Liver (tissue), 9 donors: ENCODE data around the gene SLC12A5. TPM values are rescaled to one million over a fixed set of nuclear protein-coding genes. Genes with fewer than 3 reads are reported as not detected.

Source experiments
- DNase-seq: peaks from one replicate; pipeline ENCODE4 v3.0.0-alpha.2; 2017; ENCODE audit warnings: low spot score
- H3K27ac ChIP-seq, 2 donors: one replicate each; pipeline ENCODE4 v1.7.0; 2013; ENCODE audit warnings: inconsistent platforms in 2 of 2, low read length in 2 of 2, control low read depth in 1 of 2, low read depth in 1 of 2, mild to moderate bottlenecking in 1 of 2
- H3K27me3 ChIP-seq, 4 donors: one replicate each; pipeline versions ENCODE4 v1.6.1 to v1.7.0; 2013; ENCODE audit warnings: low read length in 3 of 4, inconsistent platforms in 1 of 4, mild to moderate bottlenecking in 1 of 4, moderate library complexity in 1 of 4; ENCODE audit not compliant: control insufficient read depth in 4 of 4, insufficient read depth in 4 of 4
- H3K36me3 ChIP-seq, 4 donors: one replicate each; pipeline versions ENCODE4 v1.6.1 to v1.7.0; 2013; ENCODE audit warnings: low read length in 3 of 4, mild to moderate bottlenecking in 3 of 4, low read depth in 1 of 4, moderate library complexity in 1 of 4; ENCODE audit not compliant: control insufficient read depth in 4 of 4, insufficient read depth in 3 of 4
- H3K4me1 ChIP-seq, 4 donors: one replicate each; pipeline versions ENCODE4 v1.6.1 to v1.7.0; 2013; ENCODE audit warnings: low read length in 3 of 4, mild to moderate bottlenecking in 3 of 4, moderate library complexity in 1 of 4; ENCODE audit not compliant: control insufficient read depth in 4 of 4, insufficient read depth in 4 of 4
- H3K4me3 ChIP-seq, 3 donors: one replicate each; pipeline versions ENCODE4 v1.6.1 to v1.7.0; 2013; ENCODE audit warnings: low read length in 3 of 3, control low read depth in 1 of 3, low read depth in 1 of 3, mild to moderate bottlenecking in 1 of 3
- H3K9ac ChIP-seq, 2 donors: one replicate each; pipeline ENCODE4 v1.7.0; 2013; ENCODE audit warnings: low read length in 2 of 2, mild to moderate bottlenecking in 2 of 2, moderate library complexity in 2 of 2, control low read depth in 1 of 2, low read depth in 1 of 2
- H3K9me3 ChIP-seq, 4 donors: one replicate each; pipeline versions ENCODE4 v1.6.1 to v1.7.0; 2013; ENCODE audit warnings: low read length in 3 of 4; ENCODE audit not compliant: control insufficient read depth in 4 of 4
- ATF3 ChIP-seq: IDR thresholded peaks from 2 replicates; pipeline ENCODE4 v1.6.1; 2016; ENCODE audit warnings: antibody characterized with exemption
- EGR1 ChIP-seq, 2 donors: IDR thresholded peaks; 2 replicates each; pipeline ENCODE4 v1.6.1; 2016 to 2018; ENCODE audit warnings: antibody characterized with exemption in 2 of 2, low read depth in 2 of 2
- FOXA1 ChIP-seq: IDR thresholded peaks from 2 replicates; pipeline ENCODE4 v1.6.1; 2016; ENCODE audit warnings: antibody characterized with exemption
- FOXA2 ChIP-seq: IDR thresholded peaks from 2 replicates; pipeline ENCODE4 v1.6.1; 2016; ENCODE audit warnings: antibody characterized with exemption
- GABPA ChIP-seq, 2 donors: IDR thresholded peaks in 1 of 2; conservative IDR thresholded peaks in 1 of 2; 2 replicates each; pipeline ENCODE4 v1.6.1; 2016; ENCODE audit warnings: antibody characterized with exemption in 2 of 2, mild to moderate bottlenecking in 1 of 2, moderate library complexity in 1 of 2
- HNF4A ChIP-seq, 2 donors: conservative IDR thresholded peaks; 2 replicates each; pipeline ENCODE4 v1.6.1; 2016; ENCODE audit warnings: antibody characterized with exemption in 2 of 2, mild to moderate bottlenecking in 2 of 2
- HNF4G ChIP-seq: IDR thresholded peaks from 2 replicates; pipeline ENCODE4 v1.6.1; 2016; ENCODE audit warnings: antibody characterized with exemption
- JUND ChIP-seq, 2 donors: IDR thresholded peaks; 2 replicates each; pipeline ENCODE4 v1.6.1; 2016; ENCODE audit warnings: antibody characterized with exemption in 2 of 2
- MAX ChIP-seq: IDR thresholded peaks from 2 replicates; pipeline ENCODE4 v1.6.1; 2016; ENCODE audit warnings: antibody characterized with exemption
- NR2F2 ChIP-seq: IDR thresholded peaks from 2 replicates; pipeline ENCODE4 v1.6.1; 2016; ENCODE audit warnings: antibody characterized with exemption
- RAD21 ChIP-seq, 2 donors: IDR thresholded peaks; 2 replicates each; pipeline ENCODE4 v1.6.1; 2016; ENCODE audit warnings: antibody characterized with exemption in 2 of 2, mild to moderate bottlenecking in 2 of 2
- REST ChIP-seq: IDR thresholded peaks from 2 replicates; pipeline ENCODE4 v1.6.1; 2016; ENCODE audit warnings: antibody characterized with exemption, mild to moderate bottlenecking
- RXRA ChIP-seq, 2 donors: IDR thresholded peaks; 2 replicates each; pipeline ENCODE4 v1.6.1; 2017 to 2018; ENCODE audit warnings: antibody characterized with exemption in 2 of 2, mild to moderate bottlenecking in 1 of 2
- SP1 ChIP-seq: IDR thresholded peaks from 2 replicates; pipeline ENCODE4 v1.6.1; 2018; ENCODE audit warnings: antibody characterized with exemption, mild to moderate bottlenecking
- TAF1 ChIP-seq: conservative IDR thresholded peaks from 2 replicates; pipeline ENCODE4 v1.6.1; 2016; ENCODE audit warnings: antibody characterized with exemption, mild to moderate bottlenecking
- YY1 ChIP-seq: IDR thresholded peaks from 2 replicates; pipeline ENCODE4 v1.6.1; 2016; ENCODE audit warnings: antibody characterized with exemption, mild to moderate bottlenecking
- ZBTB33 ChIP-seq: IDR thresholded peaks from 2 replicates; pipeline ENCODE4 v1.6.1; 2016; ENCODE audit warnings: antibody characterized with exemption
- WGBS: extraction: QIAGEN DNeasy Blood & Tissue Kit; methylation state at CpG from one replicate; pipeline ENCODE4 v1.1.7; 2013; 5-methylcytosine and 5-hydroxymethylcytosine counted together
- polyA plus RNA-seq, 2 donors: library from polyadenylated mRNA; stranded (reverse) in 1 of 2; unstranded in 1 of 2; fragments of 200-250 nt in 1 of 2; fragments of >200 nt in 1 of 2; fragmentation: Nextera tagmentation in 1 of 2; extraction: Ambion mirVana in 1 of 2; gene quantifications; one replicate each; pipeline versions ENCODE4 v1.2.1 to v1.2.3, GENCODE V29; 2013 to 2015
- total RNA-seq, 2 donors: library from RNA; depleted of rRNA; stranded (reverse); fragments of >200 nt; gene quantifications; one replicate each; pipeline ENCODE4 v1.2.3, GENCODE V29; 2014
- TF ChIP-seq, protein P1 (sequence below): fragments of 150-350 bp; IDR thresholded peaks from 2 replicates; pipeline ENCODE4 v1.5.1; 2017; ENCODE audit warnings: improper control_type of control experiment, low read depth, low read length; ENCODE audit not compliant: missing input control
- donor health status: healthy.
- donor health status: healthy.
- donor health status: healthy.
- donor health status: healthy.
- donor health status: healthy.

The SLC12A5 gene
- total and polyA plus RNA-seq, 4 donors, result 0.33 to 1.5 TPM; not detected in 2

GRCh38 chr20:46089167-46089416, 60.1 kb downstream of the SLC12A5 start:
- H3K36me3 ChIP-seq, result no peaks in the 10 kb centered on the region
- H3K9ac ChIP-seq, result peak overlapping the region; percentile 86
- no peak for DNase-seq
- TF ChIP-seq TAF1, result no peak
- no peak for TF ChIP-seq FOXA2
- no peak for TF ChIP-seq ATF3
- no peak for TF ChIP-seq GABPA (IDR thresholded peaks at IDR 0.05 in 1 of 2, conservative IDR thresholded peaks at IDR 0.05 in 1 of 2)
- TF ChIP-seq JUND (IDR thresholded peaks at IDR 0.05), result no peak
- no peak for TF ChIP-seq EGR1 (IDR thresholded peaks at IDR 0.05; ENCODE audit: low read depth in 2 of 2)
- no peak for TF ChIP-seq SP1
- TF ChIP-seq RXRA (IDR thresholded peaks at IDR 0.05), result no peak
- H3K27me3 ChIP-seq, result no peaks in the 10 kb centered on the region
- H3K4me3 ChIP-seq, result peak overlapping the region; percentile 87 to 98 (median 94)
- WGBS, result 0% methylated on average over 31 of the region's 31 CpGs
- peak overlapping the region; percentile 95 to 97 for H3K27ac ChIP-seq
- peaks cover 16 to 45% (median 39%) of the 10 kb centered on the region in 4 donors for H3K4me1 ChIP-seq
- no peaks in the 10 kb centered on the region for H3K9me3 ChIP-seq

DNA sequence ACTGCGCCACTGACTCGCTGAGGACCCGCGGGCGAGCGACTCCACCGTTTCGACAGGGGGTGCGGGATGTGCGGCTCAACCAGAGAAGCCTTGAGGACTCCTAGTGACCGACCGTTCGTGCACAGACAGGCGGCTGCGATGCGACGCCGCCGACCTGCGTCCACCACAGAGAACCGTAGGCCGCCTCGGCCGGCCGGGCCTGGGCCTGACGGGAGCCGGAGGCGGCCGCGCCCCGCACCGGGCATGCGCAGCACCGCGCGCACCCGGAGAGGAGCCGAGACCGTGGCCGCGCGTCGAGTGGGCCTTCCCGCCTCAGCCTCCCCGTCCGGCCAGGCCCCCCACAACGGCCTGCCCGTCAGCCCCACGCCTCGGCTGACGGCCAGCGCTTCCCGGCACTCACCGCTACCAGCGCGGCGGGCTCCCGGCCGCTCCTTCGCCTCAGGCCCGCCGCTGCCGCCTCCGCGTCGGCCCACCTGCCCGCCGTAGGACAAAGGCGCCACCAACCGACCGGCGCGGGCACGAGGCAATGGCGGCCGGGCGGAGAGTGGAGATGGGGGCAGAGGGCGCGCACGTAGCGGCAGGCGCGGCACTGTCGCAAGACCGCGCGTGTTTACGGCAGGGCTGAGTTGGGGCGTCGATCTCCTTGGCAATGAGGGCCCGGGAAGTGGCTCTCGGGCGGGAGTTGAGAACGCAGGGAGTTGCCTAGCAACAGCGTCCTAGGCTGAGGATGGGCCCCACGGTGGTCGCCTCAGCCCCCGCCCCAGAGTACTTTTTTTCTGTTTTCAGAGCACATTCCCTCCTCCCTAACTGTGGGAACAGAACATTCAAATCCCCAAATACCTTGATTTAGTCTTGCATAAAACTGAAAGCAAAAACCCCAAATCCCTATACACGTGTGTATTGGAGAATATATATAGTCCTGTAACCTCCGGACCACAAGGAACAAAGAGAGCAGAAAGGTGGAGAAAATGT, 60.7 kb downstream of the SLC12A5 start, which contains the start of gene NCOA5:
Gene NCOA5, minus strand, starts transcription at position 546 of the 972 bp plus-strand sequence. CDS start 10,538 bp downstream, outside the sequence.
- peak within 1 kb of the TSS; percentile 86 for H3K9ac ChIP-seq
- peak within 1 kb of the TSS; percentile 87 to 98 (median 94) for H3K4me3 ChIP-seq
- peaks cover 11 to 40% (median 37%) of the 10 kb centered on the region in 4 donors for H3K4me1 ChIP-seq
- peak; percentile 93 for DNase-seq
- no peaks in the 10 kb centered on the region for H3K36me3 ChIP-seq
- TF ChIP-seq MAX (peak; percentile 44), FOXA2 (peak; percentile 30), GABPA (IDR thresholded peaks at IDR 0.05 in 1 of 2, conservative IDR thresholded peaks at IDR 0.05 in 1 of 2) (peak in 1 of 2 donors; percentile 65), HNF4G (no peak), FOXA1 (peak; percentile 54), SP1 (no peak), HNF4A (conservative IDR thresholded peaks at IDR 0.05) (peak in 1 of 2 donors; percentile 55), EGR1 (IDR thresholded peaks at IDR 0.05; ENCODE audit: low read depth in 2 of 2) (no peak), YY1 (peak; percentile 96), ATF3 (no peak), JUND (IDR thresholded peaks at IDR 0.05) (no peak), ZBTB33 (peak; percentile 50), NR2F2 (no peak), RXRA (IDR thresholded peaks at IDR 0.05) (peak in 1 of 2 donors; percentile 9), TAF1 (no peak), REST (peak; percentile 51), RAD21 (IDR thresholded peaks at IDR 0.05) (no peak)
- TF ChIP-seq, protein P1, sequence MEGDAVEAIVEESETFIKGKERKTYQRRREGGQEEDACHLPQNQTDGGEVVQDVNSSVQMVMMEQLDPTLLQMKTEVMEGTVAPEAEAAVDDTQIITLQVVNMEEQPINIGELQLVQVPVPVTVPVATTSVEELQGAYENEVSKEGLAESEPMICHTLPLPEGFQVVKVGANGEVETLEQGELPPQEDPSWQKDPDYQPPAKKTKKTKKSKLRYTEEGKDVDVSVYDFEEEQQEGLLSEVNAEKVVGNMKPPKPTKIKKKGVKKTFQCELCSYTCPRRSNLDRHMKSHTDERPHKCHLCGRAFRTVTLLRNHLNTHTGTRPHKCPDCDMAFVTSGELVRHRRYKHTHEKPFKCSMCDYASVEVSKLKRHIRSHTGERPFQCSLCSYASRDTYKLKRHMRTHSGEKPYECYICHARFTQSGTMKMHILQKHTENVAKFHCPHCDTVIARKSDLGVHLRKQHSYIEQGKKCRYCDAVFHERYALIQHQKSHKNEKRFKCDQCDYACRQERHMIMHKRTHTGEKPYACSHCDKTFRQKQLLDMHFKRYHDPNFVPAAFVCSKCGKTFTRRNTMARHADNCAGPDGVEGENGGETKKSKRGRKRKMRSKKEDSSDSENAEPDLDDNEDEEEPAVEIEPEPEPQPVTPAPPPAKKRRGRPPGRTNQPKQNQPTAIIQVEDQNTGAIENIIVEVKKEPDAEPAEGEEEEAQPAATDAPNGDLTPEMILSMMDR, result no peak
- H3K9me3 ChIP-seq, result no peaks in the 10 kb centered on the region
- no peaks in the 10 kb centered on the region for H3K27me3 ChIP-seq
- under 1% methylated on average over 100 of the region's 100 CpGs for WGBS
- H3K27ac ChIP-seq, result peak within 1 kb of the TSS; percentile 95 to 97
